RKO (cell line): ENCODE results near the gene RAD50.
"Not testable (repeated sequence)": the region's sequence is repeated elsewhere in the genome, so short reads cannot be mapped to it uniquely, and the experiment has no call there.

Experiments used
- DNase-seq: peaks from one replicate; pipeline ENCODE4 v3.0.0-alpha.2; 2016; ENCODE audit warnings: low spot score

The RAD50 gene

DNA sequence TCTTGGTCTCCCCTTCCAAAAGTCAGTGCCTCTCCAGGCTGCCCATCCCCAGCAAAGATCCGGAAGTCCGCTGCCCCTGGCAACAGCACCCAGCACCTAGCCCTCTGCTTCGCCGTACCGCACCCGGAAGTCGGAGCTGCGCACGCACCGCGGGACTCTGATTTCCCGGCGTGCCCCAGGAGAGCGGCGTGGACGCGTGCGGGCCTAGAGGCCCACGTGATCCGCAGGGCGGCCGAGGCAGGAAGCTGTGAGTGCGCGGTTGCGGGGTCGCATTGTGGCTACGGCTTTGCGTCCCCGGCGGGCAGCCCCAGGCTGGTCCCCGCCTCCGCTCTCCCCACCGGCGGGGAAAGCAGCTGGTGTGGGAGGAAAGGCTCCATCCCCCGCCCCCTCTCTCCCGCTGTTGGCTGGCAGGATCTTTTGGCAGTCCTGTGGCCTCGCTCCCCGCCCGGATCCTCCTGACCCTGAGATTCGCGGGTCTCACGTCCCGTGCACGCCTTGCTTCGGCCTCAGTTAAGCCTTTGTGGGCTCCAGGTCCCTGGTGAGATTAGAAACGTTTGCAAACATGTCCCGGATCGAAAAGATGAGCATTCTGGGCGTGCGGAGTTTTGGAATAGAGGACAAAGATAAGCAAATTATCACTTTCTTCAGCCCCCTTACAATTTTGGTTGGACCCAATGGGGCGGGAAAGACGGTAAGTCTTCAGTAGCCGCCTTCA is at the start of gene RAD50:
Gene RAD50 (plus strand): TSS at position 215 of the 715 bp plus-strand sequence. CDS start 348 bp downstream, at position 563.
- peak; percentile 96 for DNase-seq

DNA sequence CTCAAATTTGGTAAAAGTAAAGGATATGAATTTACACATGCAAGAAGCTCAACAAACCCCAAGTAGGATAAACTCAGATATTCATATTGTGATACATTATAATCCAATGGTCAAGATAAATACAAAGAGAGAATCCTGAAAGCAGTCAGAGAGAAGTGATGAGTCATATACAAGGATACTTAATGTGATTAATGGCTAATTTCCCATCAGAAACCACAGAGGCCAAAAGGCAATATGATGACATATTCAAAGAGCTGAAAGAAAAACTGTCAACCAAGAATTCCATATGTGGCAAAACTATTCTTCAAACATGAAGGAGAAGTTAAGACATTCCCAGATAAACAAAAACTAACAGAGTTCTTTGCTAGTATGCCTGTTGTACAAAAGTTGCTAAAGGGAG is 46.7 kb upstream of the RAD50 start:
- DNase-seq, result no peak

DNA sequence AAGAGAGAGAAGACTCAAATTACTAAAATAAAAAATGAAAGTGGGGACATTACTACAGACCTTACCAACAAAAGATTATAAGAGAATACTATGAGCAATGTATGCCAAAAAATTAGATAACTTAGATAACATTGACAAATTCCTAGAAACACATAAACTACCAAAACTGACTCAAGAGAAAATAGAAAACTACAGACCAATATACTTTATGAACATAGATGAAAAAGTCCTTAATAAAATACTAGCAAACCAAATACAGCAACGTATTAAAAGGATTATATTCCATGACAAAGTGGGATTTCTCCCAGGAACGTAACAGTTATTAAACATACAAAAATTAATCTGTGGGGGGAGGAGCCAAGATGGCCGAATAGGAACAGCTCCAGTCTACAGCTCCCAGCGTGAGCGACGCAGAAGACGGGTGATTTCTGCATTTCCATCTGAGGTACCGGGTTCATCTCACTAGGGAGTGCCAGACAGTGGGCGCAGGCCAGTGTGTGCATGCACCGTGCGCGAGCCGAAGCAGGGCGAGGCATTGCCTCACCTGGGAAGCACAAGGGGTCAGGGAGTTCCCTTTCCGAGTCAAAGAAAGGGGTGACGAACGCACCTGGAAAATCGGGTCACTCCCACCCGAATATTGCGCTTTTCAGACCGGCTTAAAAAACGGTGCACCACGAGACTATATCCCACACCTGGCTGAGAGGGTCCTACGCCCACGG is 43.0 kb upstream of the RAD50 start:
- DNase-seq, result not testable (repeated sequence)

DNA sequence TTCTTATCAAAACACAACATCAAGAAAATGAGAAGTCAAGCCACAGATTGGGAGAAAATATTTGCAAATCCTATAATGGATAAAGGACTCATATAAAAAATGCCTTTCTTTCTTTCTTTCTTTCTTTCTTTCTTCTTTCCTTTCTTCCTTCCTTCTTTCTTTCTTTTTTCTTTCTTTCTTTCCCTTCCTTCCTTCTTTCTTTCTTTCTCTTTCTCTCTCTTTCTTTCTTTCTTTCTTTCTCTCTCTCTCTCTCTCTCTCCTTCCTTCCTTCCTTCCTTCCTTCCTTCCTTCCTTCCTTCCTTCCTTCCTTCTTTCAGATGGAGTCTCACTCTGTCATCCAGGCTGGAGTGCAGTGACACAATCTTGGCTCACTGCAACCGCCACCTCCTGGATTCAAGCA is 34.7 kb upstream of the RAD50 start:
- not testable (repeated sequence) for DNase-seq

DNA sequence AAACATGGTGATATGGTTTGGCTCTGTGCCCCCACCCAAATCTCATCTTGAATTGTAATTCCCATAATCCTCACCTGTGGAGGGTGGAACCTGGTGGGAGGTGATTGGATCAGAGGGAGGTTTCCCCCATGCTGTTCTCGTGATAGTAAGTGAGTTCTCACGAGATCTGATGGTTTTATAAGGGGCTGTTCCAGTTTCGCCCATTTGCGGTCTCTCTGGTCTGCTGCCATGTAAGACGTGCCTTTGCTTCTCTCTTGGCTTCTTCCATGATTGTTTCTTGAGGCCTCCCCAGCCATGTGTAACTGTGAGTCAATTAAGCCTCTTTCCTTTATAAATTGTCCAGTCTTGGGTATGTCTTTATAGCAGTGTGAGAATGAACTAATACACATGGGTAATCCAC is 31.9 kb upstream of the RAD50 start:
- not testable (repeated sequence) for DNase-seq

DNA sequence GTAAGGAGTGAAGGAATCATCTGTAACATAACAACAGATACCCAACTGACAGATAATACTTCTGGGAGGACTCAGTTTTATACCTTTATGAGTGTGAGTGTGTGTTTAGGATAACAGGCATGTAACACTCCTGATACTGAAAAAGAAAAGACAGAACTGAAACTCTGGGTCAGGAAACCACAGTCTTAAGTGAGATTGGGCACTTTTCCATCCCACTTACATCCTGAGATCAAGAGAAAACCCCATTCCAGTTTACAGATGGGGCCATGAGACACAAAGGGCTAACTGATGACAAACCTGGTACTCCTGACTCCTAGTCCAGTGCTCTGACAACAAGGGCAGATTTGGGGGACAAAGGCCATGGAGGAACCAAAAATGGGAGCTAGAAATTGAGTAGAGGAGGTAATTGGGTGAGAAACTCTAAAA is 31.5 kb upstream of the RAD50 start:
- DNase-seq, result no peak

DNA sequence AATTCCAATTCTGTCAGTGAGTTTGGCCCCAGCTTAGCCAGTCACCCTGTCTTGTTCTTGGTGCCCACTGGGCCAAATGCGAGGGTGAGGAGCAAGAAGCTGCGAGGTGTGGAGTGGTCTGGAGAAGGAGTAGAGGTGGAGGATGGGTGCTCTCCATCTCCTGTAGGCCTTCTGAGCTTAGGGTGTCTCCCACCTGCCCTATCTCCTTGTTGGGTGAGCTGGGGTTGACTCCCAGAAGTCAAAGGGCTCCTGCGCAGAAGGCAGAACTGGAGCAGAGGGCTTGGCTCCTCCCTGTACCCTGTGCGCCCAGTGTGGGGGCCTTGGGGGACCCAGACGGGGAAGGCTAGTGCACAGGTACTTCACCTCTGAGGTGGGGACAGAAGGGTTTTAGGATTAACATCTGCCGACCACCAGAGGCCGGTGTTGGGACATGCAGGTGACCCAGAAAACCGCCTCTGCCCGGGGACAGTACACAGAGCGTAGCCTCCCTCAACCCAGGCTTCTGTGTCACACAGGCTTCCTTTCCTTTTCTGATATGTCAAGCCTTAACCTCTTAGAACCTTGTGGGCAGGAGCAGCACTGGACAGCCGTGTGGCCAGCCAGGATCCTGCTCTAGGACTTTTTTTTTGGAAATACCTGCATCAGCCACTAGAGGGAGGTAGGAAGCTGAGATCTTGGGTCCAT is 30.3 kb upstream of the RAD50 start:
- peak; percentile 56 for DNase-seq

DNA sequence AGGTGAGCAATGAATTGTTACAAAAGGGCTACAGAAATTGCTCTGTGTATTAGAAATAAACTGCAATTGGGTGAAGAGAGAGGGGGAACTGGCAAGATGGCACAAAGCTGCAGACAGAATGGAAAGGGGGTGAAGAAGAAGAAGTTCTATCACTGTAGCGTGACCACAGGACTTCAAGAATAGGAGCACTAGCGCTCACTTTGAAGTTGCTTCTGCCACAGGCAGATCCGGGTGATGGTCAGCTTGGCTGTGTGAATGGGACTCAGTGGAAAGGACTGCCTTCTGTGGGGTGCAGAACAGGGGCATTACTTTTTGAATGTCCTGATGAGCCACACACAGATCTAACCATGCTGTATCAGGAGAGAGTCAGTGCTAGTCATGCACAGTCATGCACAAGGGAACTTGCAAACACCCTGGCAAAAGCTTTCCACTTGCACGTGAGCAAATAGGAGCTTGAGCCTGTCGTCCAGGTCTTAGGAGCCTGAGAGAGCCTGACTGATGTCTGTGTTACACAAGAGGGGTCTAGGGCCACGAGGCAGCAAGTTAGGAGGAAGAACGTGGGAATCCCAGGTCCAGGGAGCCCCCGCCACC is 29.7 kb upstream of the RAD50 start:
- peak; percentile 61 for DNase-seq

DNA sequence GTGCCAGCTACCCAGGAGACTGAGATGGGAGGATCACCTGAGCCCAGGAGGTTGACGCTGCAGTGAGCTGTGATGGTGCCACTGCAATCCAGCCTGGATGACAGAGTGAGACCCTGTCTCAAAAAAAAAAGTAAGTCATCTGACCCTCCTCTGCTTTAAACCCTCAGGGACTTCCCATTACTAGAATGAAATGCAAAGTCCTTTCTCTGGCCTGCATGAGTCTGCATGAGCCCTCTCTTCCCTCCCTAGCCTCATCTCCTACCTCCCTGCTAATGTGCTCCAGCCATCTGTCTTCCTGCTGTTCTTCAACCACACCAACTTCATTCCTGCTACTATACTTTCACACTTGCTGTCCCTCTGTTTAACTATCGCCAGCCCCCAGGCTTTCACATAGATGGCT is 28.8 kb upstream of the RAD50 start:
- no peak for DNase-seq

DNA sequence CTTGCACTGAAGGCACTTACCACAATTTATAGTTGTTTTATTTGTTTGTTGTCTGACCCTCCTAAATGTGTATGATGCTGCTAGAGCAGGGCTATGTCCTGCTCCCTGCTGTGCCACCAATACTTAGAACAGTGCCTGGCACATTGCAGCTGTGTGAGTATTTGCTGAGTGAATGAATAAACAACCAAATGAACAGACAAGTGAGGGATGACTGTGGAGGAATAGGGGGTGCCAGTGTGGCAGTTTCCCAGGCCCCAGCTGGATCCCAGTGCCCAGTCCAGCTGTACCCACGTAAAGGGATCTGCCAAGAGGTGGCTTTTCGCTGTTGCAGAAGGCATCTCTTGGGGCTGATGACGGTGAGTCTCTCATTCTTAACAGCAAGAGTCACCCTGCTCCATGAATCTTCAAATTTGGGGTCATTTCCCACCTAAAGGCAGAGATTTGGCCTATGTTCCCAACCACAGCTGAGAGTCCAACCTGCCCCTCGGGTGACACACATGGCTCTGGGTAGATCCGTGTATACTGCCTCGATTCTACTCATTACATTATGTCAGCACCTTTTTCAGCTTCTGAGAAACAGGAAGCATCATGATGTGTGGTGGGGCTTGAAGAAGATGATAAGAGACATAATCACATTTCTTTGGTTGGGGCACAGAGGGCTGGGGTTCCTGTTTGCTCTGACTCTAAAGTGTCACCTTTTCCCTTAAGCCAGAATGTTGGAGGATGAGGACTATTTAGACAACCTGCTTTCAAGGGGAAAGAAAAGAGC is 27.7 kb upstream of the RAD50 start:
- DNase-seq, result no peak

DNA sequence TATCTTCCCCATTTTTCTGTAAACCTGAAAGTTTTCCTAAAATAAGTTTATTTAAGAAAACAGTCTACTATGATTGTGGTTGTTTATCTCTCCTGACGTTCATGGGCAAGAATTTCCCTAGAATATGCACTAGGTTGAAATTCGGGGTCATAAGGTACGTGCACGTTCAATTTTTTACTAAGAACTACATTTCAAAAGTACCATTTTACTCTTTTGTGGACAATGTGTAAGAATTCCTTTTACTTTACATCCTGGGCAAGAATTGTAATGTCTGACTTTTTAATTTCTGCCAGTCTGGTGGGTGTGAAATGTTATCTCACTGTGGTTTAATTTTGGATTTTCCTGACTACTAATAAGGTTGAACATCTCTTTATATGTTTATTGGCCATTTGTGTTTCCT is 25.8 kb upstream of the RAD50 start:
- no peak for DNase-seq

DNA sequence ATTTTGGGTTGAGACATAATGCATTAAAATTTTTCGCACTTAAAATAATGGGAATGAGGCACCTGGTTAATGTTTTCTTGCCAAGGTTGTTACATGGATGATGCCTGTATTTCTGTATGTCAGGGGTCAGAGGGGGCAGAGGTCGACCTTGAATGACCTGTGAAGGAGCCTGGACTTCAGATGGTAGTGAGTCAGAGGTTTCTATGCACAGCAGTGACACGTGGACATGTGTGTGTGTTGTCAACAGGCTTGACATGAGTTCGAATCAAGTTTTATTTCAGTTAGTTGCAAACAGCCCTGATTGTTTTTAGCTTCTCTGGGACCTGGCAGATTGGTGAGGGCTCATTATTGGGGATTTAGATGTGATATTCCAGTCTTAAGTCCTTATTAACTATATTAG is 17.1 kb upstream of the RAD50 start:
- DNase-seq, result no peak

DNA sequence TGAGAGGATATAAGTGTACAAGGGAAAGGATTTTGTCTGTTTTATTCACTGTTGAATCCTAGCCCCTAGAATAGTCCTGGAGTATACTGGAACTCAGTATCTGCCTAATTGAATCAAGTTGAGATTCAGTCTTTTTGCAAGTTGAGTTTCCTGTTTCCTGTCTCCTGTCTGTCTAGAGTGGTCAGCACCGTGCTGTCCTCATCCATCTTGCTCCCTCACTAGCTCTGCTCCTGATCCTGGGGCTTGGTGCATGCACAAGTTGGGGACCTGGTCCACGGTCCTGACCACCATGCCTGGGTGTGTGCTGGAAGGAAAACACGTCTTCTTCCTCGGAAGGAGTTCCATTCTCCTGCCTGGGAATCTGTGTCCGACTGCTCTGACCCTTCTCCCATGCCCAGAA is 16.6 kb upstream of the RAD50 start:
- DNase-seq, result no peak

DNA sequence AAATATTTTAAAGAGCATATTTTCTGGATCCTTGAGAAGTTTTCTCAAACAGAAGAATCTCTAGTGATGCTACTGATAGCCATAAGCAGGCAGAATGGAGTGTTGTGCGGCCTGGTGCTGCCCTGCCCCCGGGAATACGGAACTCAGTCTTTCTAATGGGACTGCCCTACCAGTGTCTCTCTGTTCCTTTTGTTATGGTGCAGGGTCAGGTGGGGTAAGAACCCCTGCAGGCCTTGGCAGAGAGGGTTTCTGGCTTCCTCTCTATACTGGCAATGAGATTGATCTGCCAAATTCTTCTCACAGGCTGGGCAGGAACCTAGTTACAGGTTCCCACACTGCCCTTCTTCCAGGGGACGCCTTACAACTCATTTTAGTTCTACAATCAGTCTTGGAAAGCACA is 16.0 kb upstream of the RAD50 start:
- no peak for DNase-seq

DNA sequence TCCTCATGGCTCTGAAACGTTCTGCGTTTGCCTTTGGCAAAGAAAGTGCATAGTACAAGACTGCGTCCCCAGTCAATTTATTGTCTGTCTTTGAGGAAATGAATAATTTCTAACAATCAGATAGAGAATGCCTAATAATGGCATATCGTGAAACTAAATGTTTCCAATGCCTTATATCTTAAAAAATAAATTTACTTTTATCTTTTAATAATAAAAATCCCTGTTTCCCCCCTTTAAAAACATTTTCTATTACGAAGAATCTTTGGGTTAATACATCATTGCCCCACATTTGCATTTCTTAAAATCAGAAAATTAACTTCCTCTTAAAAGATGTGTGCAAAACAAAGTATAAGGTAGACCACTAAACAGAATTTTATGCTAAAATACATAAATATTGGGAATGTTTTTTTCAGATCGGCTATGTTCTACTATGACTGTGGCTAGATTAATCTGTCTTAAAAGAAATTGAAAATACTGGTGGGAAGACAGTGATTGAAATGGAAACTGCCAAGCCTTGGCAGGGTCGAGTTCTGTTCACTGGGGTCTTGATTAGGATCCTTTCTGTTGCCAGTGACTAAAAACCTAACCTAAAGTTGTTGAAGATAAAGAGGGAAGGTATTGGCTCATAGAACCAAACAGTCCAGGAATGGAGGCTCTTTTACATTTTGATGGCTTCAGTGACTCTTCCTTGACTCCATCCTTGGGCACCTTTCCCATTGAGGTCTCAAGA is 13.1 kb upstream of the RAD50 start, which contains the start of gene IL5:
Gene IL5 (minus strand): TSS at position 51 of the 730 bp plus-strand sequence. CDS start 44 bp downstream, at position 7.
- DNase-seq, result no peak

DNA sequence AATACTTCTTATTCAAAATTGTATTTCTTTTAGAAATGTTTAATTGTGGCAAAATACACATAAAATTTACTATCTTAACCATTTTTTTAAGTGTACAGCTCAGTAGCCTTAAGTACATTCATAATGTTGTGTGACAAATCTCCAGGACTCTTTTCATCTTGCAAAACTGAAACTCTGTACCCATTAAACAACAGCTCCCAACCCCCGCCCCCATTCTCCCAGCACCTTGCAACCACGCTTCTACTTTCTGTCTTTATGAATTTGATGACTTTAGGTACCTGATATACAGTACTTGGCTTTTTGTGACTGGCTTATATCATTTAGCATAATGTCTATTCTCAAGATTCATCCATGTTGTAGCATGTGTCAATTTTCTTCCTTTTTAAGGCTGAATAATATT is 10.7 kb upstream of the RAD50 start:
- no peak for DNase-seq

DNA sequence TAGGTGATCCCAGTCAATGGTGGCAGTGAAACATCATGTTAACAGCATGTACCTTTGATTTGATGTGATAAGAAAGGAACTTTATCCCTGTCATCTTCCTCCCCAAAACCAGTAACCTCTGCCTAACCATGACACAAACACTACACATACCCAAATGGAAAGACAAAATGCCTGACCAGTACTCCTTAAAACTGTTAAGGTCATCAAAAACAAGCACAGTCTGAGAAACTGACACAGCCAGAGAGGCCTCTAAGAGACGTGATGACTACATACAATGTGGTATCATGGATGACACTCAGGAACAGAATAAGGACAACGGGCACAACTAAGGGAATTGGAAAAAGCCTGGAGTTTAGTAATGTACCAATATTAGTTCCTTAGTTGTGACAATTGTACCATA is 9.5 kb upstream of the RAD50 start:
- DNase-seq, result no peak

DNA sequence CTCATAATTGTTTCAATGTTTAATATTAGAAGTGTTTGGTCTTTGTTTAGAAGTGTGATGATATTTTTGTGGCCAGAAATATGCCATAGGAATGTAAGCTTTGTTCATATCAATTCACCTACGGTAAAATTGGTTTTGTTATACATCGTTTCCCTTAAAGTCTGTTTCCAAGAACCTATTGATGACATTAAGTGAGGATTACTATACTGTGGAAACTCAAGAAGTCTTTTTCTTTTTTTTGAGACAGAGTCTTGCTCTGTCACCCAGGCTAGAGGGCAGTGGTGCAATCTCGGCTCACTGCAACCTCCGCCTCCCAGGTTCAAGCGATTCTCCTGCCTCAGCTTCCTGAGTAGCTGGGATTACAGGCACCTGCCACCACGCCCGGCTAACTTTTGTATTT is 7.9 kb upstream of the RAD50 start:
- DNase-seq, result not testable (repeated sequence)

DNA sequence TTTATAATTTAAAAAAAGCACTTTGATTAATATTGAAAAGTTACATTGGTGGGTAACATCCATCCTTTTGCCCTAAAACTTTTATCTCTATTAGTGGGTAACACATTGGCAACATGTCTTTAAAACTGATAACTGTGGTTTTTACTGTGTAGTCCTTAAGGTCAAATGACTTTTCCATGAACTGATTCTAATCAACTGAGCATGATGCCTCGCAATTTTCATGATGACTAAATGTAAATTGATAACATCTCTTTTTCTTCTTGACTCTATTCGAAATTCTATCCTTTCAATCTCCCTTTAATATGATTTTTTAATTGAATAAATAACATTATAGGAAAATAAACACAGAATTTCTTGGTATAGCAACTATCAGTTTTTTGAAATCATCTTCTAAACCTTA is 7.2 kb upstream of the RAD50 start:
- no peak for DNase-seq

DNA sequence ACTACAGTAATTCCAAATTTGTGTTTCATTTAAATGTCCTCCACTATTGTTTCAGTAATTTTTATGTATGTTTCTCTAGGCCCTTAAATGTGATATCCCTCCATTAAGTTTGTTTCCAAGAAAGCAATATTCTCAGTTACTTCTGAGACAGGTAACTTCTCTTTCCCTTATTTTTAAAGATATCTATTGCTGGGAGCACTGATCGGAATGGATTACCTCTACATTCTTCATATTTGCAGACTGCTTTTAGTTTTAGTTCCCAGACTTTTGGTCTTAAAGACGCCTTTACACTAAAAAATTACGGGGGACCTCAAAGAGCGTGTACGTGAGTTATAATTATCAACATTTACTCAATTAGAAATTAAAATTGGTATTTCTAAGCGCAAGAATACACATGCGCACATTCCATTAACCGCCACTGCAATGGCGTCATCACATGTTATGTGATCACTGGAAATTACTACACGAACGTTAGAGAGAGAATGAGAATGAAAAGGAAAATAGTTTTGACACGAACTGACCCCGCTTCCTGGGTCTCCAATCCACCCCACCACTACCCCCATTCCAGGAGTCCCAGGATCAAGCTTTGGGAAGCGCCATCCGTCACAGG is 519 bp upstream of the RAD50 start:
- DNase-seq, result peak; percentile 2
